Activated T-cell treated with anti-CD3 and anti-CD28 coated beads, Interleukin-2, amount 50 U/mL, for 4 hours (primary cell): ENCODE data around the gene MFAP3. TPM values are rescaled to one million over a fixed set of nuclear protein-coding genes. Genes with fewer than 3 reads are reported as not detected.
"Not testable (repeated sequence)": the region's sequence is repeated elsewhere in the genome, so short reads cannot be mapped to it uniquely, and the experiment has no call there.

Experiments used
- ATAC-seq, 2 donors: fragments of 200-7000 bp; cut with Tn5 transposase; one replicate each; pipeline ENCODE4 v1.10.0; 2021
- DNase-seq: peaks from one replicate; pipeline ENCODE4 v3.0.0-alpha.2; 2020
- H3K27me3 Mint-ChIP-seq: one replicate; pipeline ENCODE4 v1.8.0; 2021; ENCODE audit warnings: low read depth, mixed read lengths
- H3K36me3 Mint-ChIP-seq: one replicate; pipeline ENCODE4 v1.8.0; 2022; ENCODE audit warnings: mixed read lengths; ENCODE audit not compliant: insufficient read depth
- H3K4me1 Mint-ChIP-seq: one replicate; pipeline ENCODE4 v1.8.0; 2021; ENCODE audit warnings: low read depth, mixed read lengths
- H3K4me3 Mint-ChIP-seq: one replicate; pipeline ENCODE4 v1.8.0; 2021; ENCODE audit warnings: mild to moderate bottlenecking, moderate library complexity, mixed read lengths
- H3K9me3 Mint-ChIP-seq: one replicate; pipeline ENCODE4 v1.8.0; 2021; ENCODE audit warnings: mixed read lengths
- total RNA-seq, 3 donors: library from RNA; stranded (reverse); gene quantifications; one replicate each; pipeline ENCODE4 v1.2.1, GENCODE V29; 2021

MFAP3 gene
- 10 to 100 TPM; 10.8 to 17.1 (median 16.0) TPM for total RNA-seq

- H3K27me3 Mint-ChIP-seq, result no peaks in the 10 kb centered on the region
- H3K36me3 Mint-ChIP-seq, result peaks cover 9% of the 10 kb centered on the region
- peaks cover 49% of the 10 kb centered on the region for H3K4me1 Mint-ChIP-seq
- peak within 1 kb of the TSS; percentile 91 for H3K4me3 Mint-ChIP-seq
- DNase-seq (peak; percentile 80), ATAC-seq (peak; percentile 99)
- H3K9me3 Mint-ChIP-seq, result no peaks in the 10 kb centered on the region
These were observed at the start of gene MFAP3, which contains the start of gene FAM114A2 for GRCh38 chr5:154038707-154039457. MFAP3 (plus strand) TSS chr5:154038967; CDS start chr5:154049723, 10,756 bp downstream. FAM114A2 (minus strand) TSS chr5:154038910; CDS start chr5:154034953, 3,957 bp downstream.

DNA sequence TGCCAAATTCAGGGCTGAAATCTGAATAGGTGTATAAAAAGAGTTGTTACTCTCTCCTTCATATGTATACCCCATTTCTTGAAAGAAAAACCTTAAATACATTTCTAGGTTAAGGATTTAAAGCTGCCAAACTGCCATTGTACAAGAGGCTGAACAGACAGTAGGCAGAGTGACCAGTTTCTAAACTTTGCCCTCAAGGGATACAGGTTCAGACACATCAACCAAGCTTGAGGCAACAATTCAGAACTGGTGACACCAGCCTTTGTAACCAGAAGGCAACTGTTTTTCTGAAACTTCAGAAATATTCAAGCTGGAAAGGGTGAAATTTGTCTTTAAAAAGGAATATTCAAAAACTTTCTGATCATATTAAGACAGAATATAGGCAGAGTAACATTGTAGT, 47.6 kb upstream of the MFAP3 start:
- ATAC-seq, result no peak

GRCh38 chr5:153998010-153998409, 40.8 kb upstream of the MFAP3 start:
- Mint-ChIP-seq H3K27me3 (no peaks in the 10 kb centered on the region), H3K36me3 (peaks cover 58% of the 10 kb centered on the region), H3K4me3 (no peak overlapping the region), H3K4me1 (no peaks in the 10 kb centered on the region), H3K9me3 (peaks cover 8% of the 10 kb centered on the region)
- ATAC-seq (no peak), DNase-seq (no peak)

More for the DNA sequence above, 47.6 kb upstream of the MFAP3 start:
- peaks cover 28% of the 10 kb centered on the region for H3K36me3 Mint-ChIP-seq
- no peaks in the 10 kb centered on the region for H3K9me3 Mint-ChIP-seq
- no peak overlapping the region for H3K4me3 Mint-ChIP-seq
- H3K27me3 Mint-ChIP-seq, result no peaks in the 10 kb centered on the region
- no peak for DNase-seq
- H3K4me1 Mint-ChIP-seq, result no peaks in the 10 kb centered on the region

GRCh38 chr5:153998768-153999167, 40.0 kb upstream of the MFAP3 start:
- no peak overlapping the region for H3K4me3 Mint-ChIP-seq
- H3K36me3 Mint-ChIP-seq, result peaks cover 58% of the 10 kb centered on the region
- no peak for DNase-seq
- ATAC-seq, result no peak
- H3K27me3 Mint-ChIP-seq, result no peaks in the 10 kb centered on the region
- peaks cover 8% of the 10 kb centered on the region for H3K9me3 Mint-ChIP-seq
- no peaks in the 10 kb centered on the region for H3K4me1 Mint-ChIP-seq

GRCh38 chr5:153999995-154000394, 38.8 kb upstream of the MFAP3 start:
- no peak overlapping the region for H3K4me3 Mint-ChIP-seq
- H3K4me1 Mint-ChIP-seq, result no peaks in the 10 kb centered on the region
- DNase-seq (no peak), ATAC-seq (no peak)
- no peaks in the 10 kb centered on the region for H3K27me3 Mint-ChIP-seq
- H3K36me3 Mint-ChIP-seq, result peaks cover 53% of the 10 kb centered on the region
- peaks cover 8% of the 10 kb centered on the region for H3K9me3 Mint-ChIP-seq

DNA sequence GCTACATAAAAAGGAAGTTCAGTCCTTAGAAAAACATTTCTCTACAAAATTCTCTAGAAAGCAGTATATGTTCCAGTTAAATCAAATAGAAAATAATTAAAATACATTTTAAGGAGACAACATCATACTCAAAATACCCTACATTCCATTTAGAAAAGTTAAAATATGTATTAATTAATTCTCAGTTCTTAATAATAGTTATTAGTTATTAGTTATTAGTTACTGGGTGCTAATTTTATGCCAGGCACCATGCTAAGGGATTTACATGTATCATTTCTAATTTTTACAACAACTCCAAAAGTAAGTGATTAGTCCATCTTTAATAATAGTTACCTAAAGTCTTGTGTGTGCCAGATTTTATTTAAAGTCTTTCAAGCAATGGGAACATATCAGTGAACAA, 38.1 kb upstream of the MFAP3 start:
- ATAC-seq (no peak), DNase-seq (no peak)
- no peaks in the 10 kb centered on the region for H3K4me1 Mint-ChIP-seq
- H3K27me3 Mint-ChIP-seq, result no peaks in the 10 kb centered on the region
- no peak overlapping the region for H3K4me3 Mint-ChIP-seq
- peaks cover 8% of the 10 kb centered on the region for H3K9me3 Mint-ChIP-seq
- peaks cover 52% of the 10 kb centered on the region for H3K36me3 Mint-ChIP-seq

DNA sequence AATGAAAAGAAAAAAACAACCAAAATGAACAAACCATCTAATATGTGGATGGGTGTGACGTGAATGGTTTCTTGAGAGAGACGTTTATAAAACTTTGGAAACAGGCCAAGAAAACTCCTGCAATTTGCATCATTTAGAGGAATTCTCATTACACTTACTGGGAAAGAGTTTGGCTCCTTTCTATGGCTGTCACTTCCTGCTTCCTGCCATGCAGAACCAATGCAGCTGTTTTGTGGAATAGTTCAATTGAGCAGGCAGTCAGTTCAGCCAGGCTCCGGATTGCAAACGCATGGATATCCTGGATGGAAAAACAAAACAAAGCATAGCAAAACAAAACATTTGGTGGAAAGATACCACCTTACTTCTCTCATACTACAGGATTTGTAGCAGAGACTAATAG, 36.7 kb upstream of the MFAP3 start:
- Mint-ChIP-seq H3K4me1 (no peaks in the 10 kb centered on the region), H3K27me3 (no peaks in the 10 kb centered on the region), H3K4me3 (no peak overlapping the region), H3K36me3 (peaks cover 48% of the 10 kb centered on the region), H3K9me3 (peaks cover 8% of the 10 kb centered on the region)
- DNase-seq, result no peak
- ATAC-seq, result no peak

GRCh38 chr5:154002511-154003020, 36.2 kb upstream of the MFAP3 start:
- Mint-ChIP-seq H3K4me1 (no peaks in the 10 kb centered on the region), H3K4me3 (no peak overlapping the region), H3K9me3 (peaks cover 8% of the 10 kb centered on the region), H3K27me3 (no peaks in the 10 kb centered on the region), H3K36me3 (peaks cover 44% of the 10 kb centered on the region)
- ATAC-seq (no peak), DNase-seq (no peak)

- H3K4me1 Mint-ChIP-seq, result no peaks in the 10 kb centered on the region
- DNase-seq (no peak), ATAC-seq (no peak)
- no peak overlapping the region for H3K4me3 Mint-ChIP-seq
- no peaks in the 10 kb centered on the region for H3K27me3 Mint-ChIP-seq
- H3K9me3 Mint-ChIP-seq, result no peaks in the 10 kb centered on the region
- H3K36me3 Mint-ChIP-seq, result peaks cover 40% of the 10 kb centered on the region
These were observed 33.1 kb upstream of the MFAP3 start for GRCh38 chr5:154005648-154006047.

DNA sequence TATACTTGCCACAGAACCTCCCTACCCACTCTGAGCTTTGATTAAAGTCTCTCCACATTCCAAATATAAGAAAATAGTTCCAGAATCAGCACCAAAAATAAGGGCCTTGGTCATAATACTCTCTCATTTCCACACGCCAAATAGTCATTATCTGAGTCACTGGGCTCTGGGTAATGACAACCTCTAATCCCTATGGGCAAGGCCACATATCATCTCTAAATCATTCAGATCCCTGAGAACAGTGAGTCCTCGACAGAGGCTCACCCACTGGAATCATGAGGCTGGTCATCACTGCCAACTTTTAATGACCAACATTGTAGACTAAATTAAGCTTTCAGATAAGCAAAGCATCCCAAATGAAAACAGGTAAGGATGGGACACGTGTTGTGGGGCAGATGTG, 28.1 kb upstream of the MFAP3 start:
- Mint-ChIP-seq H3K36me3 (peaks cover 54% of the 10 kb centered on the region), H3K4me1 (peaks cover 1% of the 10 kb centered on the region), H3K27me3 (no peaks in the 10 kb centered on the region), H3K9me3 (no peaks in the 10 kb centered on the region), H3K4me3 (no peak overlapping the region)
- DNase-seq, result no peak
- ATAC-seq, result no peak

GRCh38 chr5:154015071-154015693, 23.6 kb upstream of the MFAP3 start:
- ATAC-seq, result no peak
- Mint-ChIP-seq H3K27me3 (no peaks in the 10 kb centered on the region), H3K4me3 (no peak overlapping the region), H3K4me1 (peaks cover 11% of the 10 kb centered on the region), H3K36me3 (peaks cover 67% of the 10 kb centered on the region), H3K9me3 (no peaks in the 10 kb centered on the region)
- no peak for DNase-seq

DNA sequence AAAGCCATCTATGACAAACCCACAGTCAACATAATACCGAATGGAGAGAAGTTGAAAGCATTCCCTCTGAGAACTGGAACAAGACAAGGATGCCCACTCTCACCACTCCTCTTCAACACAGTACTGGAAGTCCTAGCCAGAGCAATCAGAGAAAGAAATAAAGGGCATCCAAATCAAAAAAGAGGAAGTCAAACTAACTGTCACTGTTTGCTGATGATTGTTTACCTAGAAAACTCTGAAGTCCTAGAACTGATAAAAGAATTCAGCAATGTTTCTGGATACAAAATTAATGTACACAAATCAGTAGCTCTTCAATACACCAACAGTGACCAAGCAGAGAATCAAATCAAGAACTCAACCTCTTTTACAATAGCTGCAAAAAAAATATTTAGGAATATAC, 19.8 kb upstream of the MFAP3 start:
- not testable (repeated sequence) for H3K9me3 Mint-ChIP-seq, H3K4me3 Mint-ChIP-seq, DNase-seq, H3K27me3 Mint-ChIP-seq, ATAC-seq
- H3K4me1 Mint-ChIP-seq, result peaks cover 14% of the 10 kb centered on the region
- peaks cover 79% of the 10 kb centered on the region for H3K36me3 Mint-ChIP-seq

DNA sequence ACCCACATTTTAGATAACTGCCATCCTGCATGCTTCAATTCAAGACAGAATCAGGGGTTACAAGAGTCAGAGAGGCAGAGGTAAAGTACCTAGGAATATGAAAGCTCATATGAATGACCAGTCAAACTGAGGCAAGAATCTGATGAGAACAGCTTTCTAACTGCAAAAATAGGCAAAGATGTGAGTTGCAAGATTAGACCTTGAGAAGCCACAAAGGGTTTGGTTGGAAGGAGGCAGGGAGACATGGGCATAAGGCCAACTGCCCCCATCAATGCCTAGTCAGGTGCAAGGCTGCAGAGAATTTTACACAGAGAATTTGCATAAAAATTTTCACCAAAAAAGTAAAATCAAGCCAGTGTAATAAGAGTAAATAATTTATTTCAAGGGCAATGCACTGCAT, 12.8 kb upstream of the MFAP3 start:
- DNase-seq, result no peak
- Mint-ChIP-seq H3K4me1 (no peaks in the 10 kb centered on the region), H3K36me3 (peaks cover 55% of the 10 kb centered on the region), H3K9me3 (no peaks in the 10 kb centered on the region), H3K27me3 (no peaks in the 10 kb centered on the region), H3K4me3 (no peak overlapping the region)
- ATAC-seq, result no peak

GRCh38 chr5:154031937-154032489, 6.8 kb upstream of the MFAP3 start:
- Mint-ChIP-seq H3K27me3 (no peaks in the 10 kb centered on the region), H3K4me1 (peaks cover 4% of the 10 kb centered on the region), H3K36me3 (peaks cover 41% of the 10 kb centered on the region), H3K4me3 (no peak overlapping the region), H3K9me3 (no peaks in the 10 kb centered on the region)
- no peak for DNase-seq
- ATAC-seq, result no peak
